Fibroblast of lung (primary cell): Measurements from ENCODE around the gene GALNT1. TPM values are rescaled to one million over a fixed set of nuclear protein-coding genes. Genes with fewer than 3 reads are reported as not detected.

Experiments used
- DNase-seq, 2 donors: peaks; one replicate each; pipeline versions ENCODE4 v3.0.0 to v3.0.0-alpha.2; 2010; ENCODE audit warnings: low read depth in 2 of 2
- H2AFZ ChIP-seq: 2 replicates; pipeline ENCODE4 v1.5.1; 2012; ENCODE audit warnings: low read length, control low read depth, inconsistent platforms
- H3K27ac ChIP-seq: 2 replicates; pipeline ENCODE4 v1.5.1; 2011; ENCODE audit warnings: low read length, control low read depth; ENCODE audit not compliant: insufficient read depth
- H3K27me3 ChIP-seq: 2 replicates; pipeline ENCODE4 v1.5.1; 2011; ENCODE audit warnings: mild to moderate bottlenecking, low read length; ENCODE audit not compliant: control insufficient read depth, insufficient read depth
- H3K36me3 ChIP-seq: 2 replicates; pipeline ENCODE4 v1.5.1; 2011; ENCODE audit warnings: low read length; ENCODE audit not compliant: control insufficient read depth, insufficient read depth
- H3K4me1 ChIP-seq: 2 replicates; pipeline ENCODE4 v1.5.1; 2011; ENCODE audit warnings: low read length; ENCODE audit not compliant: control insufficient read depth, insufficient read depth; ENCODE audit errors: extremely low read depth
- H3K4me2 ChIP-seq: 2 replicates; pipeline ENCODE4 v1.5.1; 2011; ENCODE audit warnings: low read length, control low read depth; ENCODE audit not compliant: insufficient read depth; ENCODE audit errors: extremely low read depth
- H3K4me3 ChIP-seq, 4 experiments: fragments of 200-600 bp in 1 of 4; sonication (generic) in 1 of 4; replicated peaks in 1 of 4; 2 replicates each; pipeline ENCODE4 v1.5.1; 2011 to 2016; ENCODE audit warnings: low read length in 4 of 4, low read depth in 3 of 4, mild to moderate bottlenecking in 3 of 4, control low read depth in 2 of 4, inconsistent platforms in 1 of 4, mixed read lengths in 1 of 4; ENCODE audit not compliant: insufficient read depth in 1 of 4; ENCODE audit errors: control extremely low read depth in 1 of 4
- H3K79me2 ChIP-seq: 2 replicates; pipeline ENCODE4 v1.5.1; 2012; ENCODE audit warnings: mild to moderate bottlenecking, low read length, inconsistent platforms; ENCODE audit not compliant: control insufficient read depth, insufficient read depth
- H3K9ac ChIP-seq: 2 replicates; pipeline ENCODE4 v1.5.1; 2011; ENCODE audit warnings: mild to moderate bottlenecking, low read length, control low read depth; ENCODE audit not compliant: insufficient read depth
- H3K9me3 ChIP-seq: 2 replicates; pipeline ENCODE4 v1.5.1; 2012; ENCODE audit warnings: low read depth, low read length; ENCODE audit not compliant: control insufficient read depth, insufficient read depth
- H4K20me1 ChIP-seq: 2 replicates; pipeline ENCODE4 v1.5.1; 2011; ENCODE audit warnings: low read length; ENCODE audit not compliant: control insufficient read depth, insufficient read depth; ENCODE audit errors: extremely low read depth
- CTCF ChIP-seq, 2 donors: IDR thresholded peaks in 1 of 2; conservative IDR thresholded peaks in 1 of 2; 1 replicate in 1 of 2; 2 replicates in 1 of 2; pipeline ENCODE4 v1.5.1; 2011 to 2012; ENCODE audit warnings: low read length in 2 of 2, control low read depth in 1 of 2, inconsistent platforms in 1 of 2, low read depth in 1 of 2, mild to moderate bottlenecking in 1 of 2
- EZH2 ChIP-seq: IDR thresholded peaks from 2 replicates; pipeline ENCODE4 v1.5.1; 2012; ENCODE audit warnings: low read length, control low read depth, mild to moderate bottlenecking; ENCODE audit errors: missing control alignments
- polyA plus RNA-seq, 2 donors: library from polyadenylated mRNA; depleted of rRNA in 1 of 2; stranded (reverse) in 1 of 2; unstranded in 1 of 2; fragments of >200 nt; gene quantifications; 2 replicates each; pipeline ENCODE4 v1.2.1, GENCODE V29; 2011 to 2012; ENCODE audit warnings: missing spikeins in 1 of 2
- total RNA-seq: library from RNA; depleted of rRNA; stranded (reverse); fragments of >200 nt; gene quantifications from 2 replicates; pipeline ENCODE4 v1.2.1, GENCODE V29; 2014

GALNT1 gene
- total and polyA plus RNA-seq, 2 donors (not counting 1 experiment from before 2014, with no cell fraction given) = 31.7 to 53.3 TPM

- Histone ChIP-seq H3K9me3 (no peaks in the 10 kb centered on the region), H3K9ac (no peak overlapping the region), H4K20me1 (no peaks in the 10 kb centered on the region), H3K27me3 (no peaks in the 10 kb centered on the region), H3K4me1 (no peaks in the 10 kb centered on the region), H3K27ac (no peak overlapping the region), H3K79me2 (no peaks in the 10 kb centered on the region), H3K36me3 (no peaks in the 10 kb centered on the region), H3K4me3 (no peak overlapping the region), H2AFZ (no peak overlapping the region), H3K4me2 (no peak overlapping the region)
- DNase-seq = peak; percentile 12 to 87
- TF ChIP-seq CTCF (conservative IDR thresholded peaks at IDR 0.05 in 1 of 2, IDR thresholded peaks at IDR 0.05 in 1 of 2; ENCODE audit: low read depth in 1 of 2, low read length in 2 of 2) (no peak), EZH2 (no peak)
Observed at GRCh38 chr18:35732636-35733035, 151.1 kb downstream of the GALNT1 start.

- no peak overlapping the region for H3K9ac ChIP-seq
- H4K20me1 ChIP-seq = no peaks in the 10 kb centered on the region
- H3K79me2 ChIP-seq = no peaks in the 10 kb centered on the region
- no peak overlapping the region for H3K4me2 ChIP-seq
- no peaks in the 10 kb centered on the region for H3K36me3 ChIP-seq
- H2AFZ ChIP-seq = no peak overlapping the region
- no peaks in the 10 kb centered on the region for H3K9me3 ChIP-seq
- no peak overlapping the region for H3K27ac ChIP-seq
- no peaks in the 10 kb centered on the region for H3K27me3 ChIP-seq
- H3K4me1 ChIP-seq = no peaks in the 10 kb centered on the region
- H3K4me3 ChIP-seq = no peak overlapping the region
- no peak for DNase-seq
- TF ChIP-seq EZH2 (no peak), CTCF (conservative IDR thresholded peaks at IDR 0.05 in 1 of 2, IDR thresholded peaks at IDR 0.05 in 1 of 2; ENCODE audit: low read depth in 1 of 2, low read length in 2 of 2) (no peak)
Observed at GRCh38 chr18:35733408-35733807, 151.9 kb downstream of the GALNT1 start.

GRCh38 chr18:35736696-35737095, 155.2 kb downstream of the GALNT1 start:
- TF ChIP-seq CTCF (conservative IDR thresholded peaks at IDR 0.05 in 1 of 2, IDR thresholded peaks at IDR 0.05 in 1 of 2; ENCODE audit: low read depth in 1 of 2, low read length in 2 of 2) (no peak), EZH2 (no peak)
- no peaks in the 10 kb centered on the region for H3K27me3 ChIP-seq
- H3K4me3 ChIP-seq = no peak overlapping the region
- no peak overlapping the region for H3K27ac ChIP-seq
- no peaks in the 10 kb centered on the region for H3K36me3 ChIP-seq
- H4K20me1 ChIP-seq = no peaks in the 10 kb centered on the region
- H2AFZ ChIP-seq = no peak overlapping the region
- no peaks in the 10 kb centered on the region for H3K4me1 ChIP-seq
- no peaks in the 10 kb centered on the region for H3K9me3 ChIP-seq
- no peak overlapping the region for H3K4me2 ChIP-seq
- DNase-seq = peak in 1 of 2 donors; percentile 57
- H3K79me2 ChIP-seq = no peaks in the 10 kb centered on the region
- no peak overlapping the region for H3K9ac ChIP-seq
